Measurements from ENCODE around the gene FAM110D.

DNA sequence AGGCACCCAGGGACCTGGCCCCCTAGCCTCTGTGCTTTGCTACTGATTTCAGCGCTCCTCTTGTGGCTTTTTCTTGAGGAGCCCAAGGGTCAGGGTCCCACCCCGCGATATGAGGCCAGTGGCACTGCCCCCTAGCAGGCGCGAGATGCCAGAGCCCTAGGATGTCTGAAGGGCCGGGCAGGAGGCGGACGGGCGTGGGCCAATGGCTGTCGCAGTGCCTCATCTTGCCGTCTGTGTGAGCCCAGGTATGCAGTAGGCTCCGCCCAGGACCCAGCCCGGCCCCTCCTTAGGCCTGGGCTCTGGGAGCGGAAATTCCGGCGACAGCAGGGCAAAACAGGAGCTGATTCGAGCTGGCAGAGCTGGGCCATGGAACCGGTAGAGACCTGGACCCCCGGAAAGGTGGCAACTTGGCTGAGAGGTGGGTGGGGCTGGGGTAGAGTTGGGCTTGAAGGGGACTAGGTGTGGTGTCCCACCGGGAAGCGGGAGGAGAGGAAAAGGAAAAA lies 18.4 kb downstream of the FAM110D start, which contains the start of gene CNKSR1:
- TF ChIP-seq CTCF (IDR thresholded peaks at IDR 0.05; ENCODE audit: borderline replicate concordance, extremely low read depth, low read length, poor library complexity, severe bottlenecking) (no peak), EZH2 (IDR thresholded peaks at IDR 0.05; ENCODE audit: borderline replicate concordance, low read depth, low read length, severe bottlenecking) (no peak)

Data from DND-41 (cell line).